Activated T-cell treated with anti-CD3 and anti-CD28 coated beads for 24 hours (primary cell): ENCODE data around the gene OR6A2.
"Not testable (repeated sequence)": the region's sequence is repeated elsewhere in the genome, so short reads cannot be mapped to it uniquely, and the experiment has no call there.

ENCODE experiments used
- DNase-seq: peaks from one replicate; pipeline ENCODE4 v3.0.0-alpha.2; 2020; ENCODE audit warnings: low read depth

Gene OR6A2

GRCh38 chr11:6799402-6799801 lies at the start of gene OR6A2:
TSS of gene OR6A2 (minus strand) at chr11:6799689. CDS start at chr11:6795708, 3,981 bp downstream.
- DNase-seq: no peak

- DNase-seq: no peak
Measured at GRCh38 chr11:6845383-6845782, 45.9 kb upstream of the OR6A2 start, which contains the start of gene OR10A5. TSS of gene OR10A5 (plus strand) at chr11:6845683. CDS start at chr11:6845683, 0 bp downstream.

- DNase-seq: no peak
Measured at GRCh38 chr11:6844356-6844755, 44.9 kb upstream of the OR6A2 start.

- no peak for DNase-seq
Measured at GRCh38 chr11:6843670-6844069, 44.2 kb upstream of the OR6A2 start.

GRCh38 chr11:6841694-6842093 lies 42.2 kb upstream of the OR6A2 start:
- no peak for DNase-seq

GRCh38 chr11:6834021-6834420 lies 34.5 kb upstream of the OR6A2 start:
- DNase-seq: no peak

GRCh38 chr11:6833356-6833755 lies 33.9 kb upstream of the OR6A2 start:
- no peak for DNase-seq

GRCh38 chr11:6828103-6828502 lies 28.6 kb upstream of the OR6A2 start:
- no peak for DNase-seq

GRCh38 chr11:6825231-6825744 lies 25.8 kb upstream of the OR6A2 start:
- DNase-seq: no peak

GRCh38 chr11:6824136-6824823 lies 24.8 kb upstream of the OR6A2 start:
- DNase-seq: no peak

- DNase-seq: no peak
Measured at GRCh38 chr11:6818967-6819366, 19.5 kb upstream of the OR6A2 start.

GRCh38 chr11:6817694-6818093 lies 18.2 kb upstream of the OR6A2 start:
- no peak for DNase-seq

- no peak for DNase-seq
Measured at GRCh38 chr11:6813656-6814055, 14.2 kb upstream of the OR6A2 start.

GRCh38 chr11:6812390-6813005 lies 13.0 kb upstream of the OR6A2 start:
- peak; percentile 21 for DNase-seq

- DNase-seq: not testable (repeated sequence)
Measured at GRCh38 chr11:6801075-6801474, 1.6 kb upstream of the OR6A2 start.

GRCh38 chr11:6794639-6795038 lies 4.8 kb downstream of the OR6A2 start:
- DNase-seq: no peak

GRCh38 chr11:6790546-6790945 lies 8.9 kb downstream of the OR6A2 start:
- DNase-seq: no peak

GRCh38 chr11:6782720-6783119 lies 16.8 kb downstream of the OR6A2 start, which contains the start of gene OR2AG1:
TSS of gene OR2AG1 (plus strand) at chr11:6783020. CDS start at chr11:6785038, 2,018 bp downstream.
- no peak for DNase-seq

- DNase-seq: no peak
Measured at GRCh38 chr11:6780829-6781228, 18.7 kb downstream of the OR6A2 start.

- DNase-seq: no peak
Measured at GRCh38 chr11:6778518-6778917, 21.0 kb downstream of the OR6A2 start.

GRCh38 chr11:6771926-6772893 lies 27.3 kb downstream of the OR6A2 start, which contains the start of gene OR2AG2:
TSS of gene OR2AG2 (minus strand) at chr11:6771976. CDS start at chr11:6768957, 3,019 bp downstream.
- no peak for DNase-seq

GRCh38 chr11:6757373-6757967 lies 42.0 kb downstream of the OR6A2 start:
- peak; percentile 45 for DNase-seq
